GM19438 (cell line): Measurements from ENCODE around the gene CD4.

Experiments used
- ATAC-seq: cut with Tn5 transposase; IDR thresholded peaks from one replicate; pipeline ENCODE4 v1.9.1; 2021; ENCODE audit warnings: low read depth; ENCODE audit not compliant: unreplicated experiment

CD4 gene

DNA sequence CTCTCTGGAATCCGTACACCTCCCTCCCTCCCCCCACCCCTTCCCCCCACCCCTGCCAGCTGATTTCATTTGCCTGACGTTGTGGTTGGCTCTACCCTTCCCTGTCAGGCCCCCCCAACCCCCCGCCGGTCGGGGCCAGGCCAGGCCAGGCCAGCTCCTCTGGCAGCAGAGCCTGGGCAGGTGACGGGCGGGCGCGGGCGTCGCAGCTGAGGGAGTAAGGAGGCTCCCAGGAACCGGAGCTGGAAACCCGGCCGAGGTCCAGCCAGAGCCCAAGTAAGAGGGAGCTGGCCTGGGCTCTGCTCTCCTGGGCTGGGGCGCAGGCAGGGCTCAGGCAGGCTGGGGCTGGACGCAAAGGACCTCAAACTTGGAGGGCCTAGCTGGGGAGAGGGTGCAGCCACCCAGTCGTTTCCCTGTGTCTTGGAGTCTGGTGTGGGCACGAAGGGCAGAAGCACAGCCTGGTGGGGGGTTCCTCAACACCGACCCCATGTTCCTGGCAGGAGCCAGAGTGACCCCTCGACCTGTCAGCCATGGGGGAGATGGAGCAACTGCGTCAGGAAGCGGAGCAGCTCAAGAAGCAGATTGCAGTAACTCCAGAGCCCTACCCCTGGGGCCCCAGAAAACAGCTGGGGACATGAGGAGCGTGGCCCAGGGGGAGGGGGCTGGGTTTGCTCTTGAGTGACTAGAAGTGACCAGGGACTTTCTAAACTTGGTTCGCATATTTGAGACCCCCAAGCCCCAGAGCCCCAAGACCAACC is 51.6 kb downstream of the CD4 start, which contains the start of gene GNB3:
TSS of gene GNB3 (plus strand) at position 165 of the 755 bp plus-strand sequence. CDS start at position 528, 363 bp downstream.
- ATAC-seq = no peak

DNA sequence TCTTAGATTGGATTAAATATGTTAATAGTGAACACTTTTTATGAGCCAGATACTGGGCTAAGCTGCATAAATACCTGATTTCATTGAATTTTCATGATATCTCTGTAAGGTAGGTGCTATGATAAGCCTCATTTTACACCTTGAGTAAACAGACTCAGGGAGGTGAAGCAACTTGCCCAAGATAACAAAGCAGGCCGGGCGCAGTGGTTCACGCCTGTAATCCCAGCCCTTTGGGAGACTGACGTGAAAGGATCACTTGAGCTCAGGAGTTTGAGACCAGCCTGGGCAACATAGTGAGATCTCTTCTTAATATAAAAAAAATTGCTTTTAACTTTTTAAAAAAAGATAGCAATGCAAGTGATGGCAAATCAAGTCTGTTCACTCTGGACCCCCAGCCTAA is 52.7 kb downstream of the CD4 start:
- ATAC-seq = no peak

DNA sequence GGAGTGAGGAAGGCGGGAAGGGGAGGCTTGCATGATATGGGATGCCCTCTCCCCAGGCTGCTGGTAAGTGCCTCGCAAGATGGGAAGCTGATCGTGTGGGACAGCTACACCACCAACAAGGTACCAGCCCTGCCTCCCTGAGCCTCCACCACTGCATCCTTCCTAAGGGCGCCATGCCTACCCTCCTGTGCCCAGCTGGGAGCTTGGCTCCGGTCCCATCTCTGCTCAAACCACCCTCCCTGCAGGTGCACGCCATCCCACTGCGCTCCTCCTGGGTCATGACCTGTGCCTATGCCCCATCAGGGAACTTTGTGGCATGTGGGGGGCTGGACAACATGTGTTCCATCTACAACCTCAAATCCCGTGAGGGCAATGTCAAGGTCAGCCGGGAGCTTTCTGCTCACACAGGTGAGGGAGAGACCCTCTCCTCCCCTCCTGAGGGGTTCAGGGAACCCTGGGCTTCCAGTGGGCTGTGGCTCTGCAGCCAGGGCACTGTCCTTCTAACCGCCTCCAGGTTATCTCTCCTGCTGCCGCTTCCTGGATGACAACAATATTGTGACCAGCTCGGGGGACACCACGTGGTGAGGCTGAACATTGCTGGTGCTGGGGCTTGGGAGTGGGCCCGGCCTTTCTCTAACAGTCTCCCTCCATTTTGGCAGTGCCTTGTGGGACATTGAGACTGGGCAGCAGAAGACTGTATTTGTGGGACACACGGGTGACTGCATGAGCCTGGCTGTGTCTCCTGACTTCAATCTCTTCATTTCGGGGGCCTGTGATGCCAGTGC is 54.0 kb downstream of the CD4 start:
- no peak for ATAC-seq

DNA sequence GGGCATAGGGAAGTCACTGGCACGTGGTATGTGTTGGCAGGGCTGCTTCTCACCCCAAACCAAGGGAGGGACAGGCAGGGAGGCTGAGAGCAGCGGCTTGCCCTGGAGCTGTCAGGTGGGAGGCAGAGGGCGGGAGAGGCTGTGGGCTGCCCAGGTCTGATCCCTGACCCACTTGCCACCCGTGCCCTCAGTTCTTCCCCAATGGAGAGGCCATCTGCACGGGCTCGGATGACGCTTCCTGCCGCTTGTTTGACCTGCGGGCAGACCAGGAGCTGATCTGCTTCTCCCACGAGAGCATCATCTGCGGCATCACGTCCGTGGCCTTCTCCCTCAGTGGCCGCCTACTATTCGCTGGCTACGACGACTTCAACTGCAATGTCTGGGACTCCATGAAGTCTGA is 56.1 kb downstream of the CD4 start:
- no peak for ATAC-seq

DNA sequence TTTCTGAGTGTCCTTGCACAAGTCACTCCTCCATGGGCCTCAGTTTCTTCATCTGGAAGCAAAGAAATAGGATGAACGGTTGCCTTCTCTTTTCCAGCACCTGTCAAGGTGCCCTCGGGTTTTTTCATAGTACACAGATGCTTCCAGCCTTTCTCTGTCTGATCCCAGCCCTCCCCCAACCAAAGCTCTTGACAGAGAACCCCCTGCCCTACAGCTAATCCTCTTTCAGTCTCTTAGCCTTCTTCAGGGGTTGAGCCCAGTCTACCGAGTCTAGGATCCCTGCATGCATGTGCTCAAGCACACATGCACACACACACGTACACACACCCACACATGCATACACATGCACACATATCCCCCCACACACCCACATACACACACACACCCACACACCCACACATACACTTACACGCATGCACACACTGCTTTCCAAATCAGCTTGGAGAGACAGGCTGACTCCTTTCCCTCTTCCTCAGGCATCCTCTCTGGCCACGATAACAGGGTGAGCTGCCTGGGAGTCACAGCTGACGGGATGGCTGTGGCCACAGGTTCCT is 57.1 kb downstream of the CD4 start:
- ATAC-seq = no peak

DNA sequence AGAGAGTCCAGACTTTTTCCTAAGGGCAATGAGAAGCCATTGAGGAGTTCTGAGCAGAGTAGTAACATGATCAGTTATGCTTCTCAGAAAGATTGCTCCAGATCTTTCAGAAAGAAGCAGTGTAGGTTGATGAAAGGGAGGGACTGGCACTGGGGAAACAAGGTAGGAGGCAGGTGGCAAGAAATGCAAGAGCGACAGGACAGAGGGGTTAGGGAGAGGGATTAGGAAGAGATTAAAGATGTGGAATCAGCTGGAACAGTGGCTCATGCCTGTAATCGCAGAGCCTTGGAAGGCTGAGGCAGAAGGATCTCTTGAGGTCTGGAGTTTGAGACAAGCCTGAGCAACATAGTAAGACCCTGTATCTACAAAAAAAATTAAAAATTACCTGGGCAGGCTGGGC is 58.3 kb downstream of the CD4 start:
- ATAC-seq = no peak

DNA sequence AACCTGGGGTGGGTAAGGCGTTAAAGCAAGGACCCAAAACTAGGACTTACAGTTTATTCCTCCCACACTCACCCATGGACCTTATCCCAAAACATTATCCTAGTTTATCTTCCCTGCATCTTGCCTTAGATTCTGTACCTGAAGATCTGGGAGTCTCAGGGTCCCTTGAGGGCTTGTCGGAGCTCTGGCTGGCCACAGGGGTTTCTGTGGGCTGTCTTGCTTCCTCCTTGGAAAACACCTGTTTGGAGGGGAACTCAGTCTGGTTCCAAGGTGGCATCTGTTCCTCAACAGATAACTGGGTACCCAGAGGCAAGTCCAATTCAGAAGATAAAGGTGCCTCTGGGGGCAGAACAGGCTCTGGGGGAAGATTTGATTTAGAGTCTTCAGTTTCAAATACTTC is 60.1 kb downstream of the CD4 start:
- ATAC-seq = no peak

DNA sequence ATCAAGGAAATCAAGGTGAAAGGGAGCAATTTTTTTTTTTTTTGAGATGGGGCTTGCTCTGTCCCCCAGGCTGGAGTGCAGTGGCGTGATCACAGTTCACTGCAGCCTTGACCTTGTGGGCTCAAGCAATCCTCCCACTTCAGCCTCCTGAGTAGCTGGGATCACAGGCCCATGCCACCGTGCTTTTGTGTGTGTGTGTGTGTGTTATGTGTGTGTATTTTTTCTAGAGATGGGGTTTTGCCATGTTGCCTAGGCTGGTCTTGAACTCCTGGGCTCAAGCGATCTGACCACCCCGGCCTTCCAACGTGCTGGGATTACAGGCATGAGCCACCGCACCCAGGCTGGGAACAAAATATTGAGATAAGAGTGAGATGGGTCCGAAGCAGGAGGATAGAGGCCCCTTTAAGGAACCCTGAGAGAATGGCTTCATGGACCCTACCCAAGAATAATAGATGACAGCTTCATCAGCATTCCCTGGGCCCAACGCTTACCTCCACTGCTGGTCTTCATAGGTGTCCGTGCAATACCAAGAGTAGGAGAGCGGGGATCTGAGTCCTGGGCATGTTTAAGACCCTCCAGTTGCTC is 60.7 kb downstream of the CD4 start:
- no peak for ATAC-seq

DNA sequence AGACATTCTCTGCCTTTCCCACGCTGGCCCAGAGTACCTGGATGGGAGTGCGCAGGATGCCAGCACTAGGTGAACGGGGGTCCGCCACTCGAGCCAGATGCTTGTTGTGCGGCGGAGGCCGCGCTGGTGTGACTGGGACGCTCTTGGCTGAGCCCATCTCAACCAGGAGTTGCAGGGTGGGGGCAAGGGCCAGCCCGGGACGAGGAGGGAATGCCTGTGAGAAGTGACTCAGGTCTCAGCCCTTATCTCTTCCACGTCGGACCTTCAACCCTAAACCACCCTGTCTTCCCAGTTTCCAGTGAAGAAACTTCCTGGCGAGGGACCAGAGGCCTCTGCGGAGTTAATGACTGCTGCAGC is 61.4 kb downstream of the CD4 start:
- no peak for ATAC-seq

DNA sequence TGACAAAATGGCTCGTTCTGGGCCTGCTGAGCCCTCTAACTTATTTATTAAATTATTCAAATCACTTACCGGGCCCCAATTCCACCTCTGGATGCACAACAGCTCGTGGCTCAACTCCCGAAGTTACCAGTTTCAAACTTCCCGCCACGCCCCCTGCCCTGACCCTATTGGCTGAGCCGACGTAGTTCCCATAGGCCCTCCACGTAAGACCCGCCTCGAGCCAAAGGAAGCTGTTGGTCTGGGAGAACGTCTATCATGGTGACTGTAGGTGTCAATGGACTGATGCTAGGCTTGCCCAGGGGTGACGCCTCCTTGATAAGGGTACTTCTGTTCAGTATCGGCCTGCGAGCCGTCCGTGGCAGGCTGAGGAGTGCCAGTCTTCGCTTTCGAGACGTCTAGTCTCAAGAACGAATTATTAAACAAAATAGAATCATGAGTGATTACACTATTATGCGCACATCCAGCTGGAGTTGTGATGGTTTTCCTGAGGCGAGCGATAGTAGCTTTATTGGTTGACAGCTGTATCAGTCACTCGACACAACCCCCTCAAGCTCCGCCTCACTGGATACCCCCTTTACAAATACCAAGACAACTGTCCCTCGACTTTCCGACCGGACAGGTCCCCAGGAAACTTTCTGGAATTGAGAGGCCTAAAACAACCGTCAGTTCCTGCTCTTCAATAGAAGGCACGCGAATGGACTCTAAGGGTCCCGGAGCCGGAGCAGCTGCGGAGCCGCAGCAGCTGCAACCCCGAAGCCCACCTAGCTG is 62.0 kb downstream of the CD4 start, which contains the start of gene CDCA3:
TSS of gene CDCA3 (minus strand) at position 134 of the 768 bp plus-strand sequence. CDS start 334 bp downstream, outside the sequence.
- ATAC-seq = peak; percentile 53

DNA sequence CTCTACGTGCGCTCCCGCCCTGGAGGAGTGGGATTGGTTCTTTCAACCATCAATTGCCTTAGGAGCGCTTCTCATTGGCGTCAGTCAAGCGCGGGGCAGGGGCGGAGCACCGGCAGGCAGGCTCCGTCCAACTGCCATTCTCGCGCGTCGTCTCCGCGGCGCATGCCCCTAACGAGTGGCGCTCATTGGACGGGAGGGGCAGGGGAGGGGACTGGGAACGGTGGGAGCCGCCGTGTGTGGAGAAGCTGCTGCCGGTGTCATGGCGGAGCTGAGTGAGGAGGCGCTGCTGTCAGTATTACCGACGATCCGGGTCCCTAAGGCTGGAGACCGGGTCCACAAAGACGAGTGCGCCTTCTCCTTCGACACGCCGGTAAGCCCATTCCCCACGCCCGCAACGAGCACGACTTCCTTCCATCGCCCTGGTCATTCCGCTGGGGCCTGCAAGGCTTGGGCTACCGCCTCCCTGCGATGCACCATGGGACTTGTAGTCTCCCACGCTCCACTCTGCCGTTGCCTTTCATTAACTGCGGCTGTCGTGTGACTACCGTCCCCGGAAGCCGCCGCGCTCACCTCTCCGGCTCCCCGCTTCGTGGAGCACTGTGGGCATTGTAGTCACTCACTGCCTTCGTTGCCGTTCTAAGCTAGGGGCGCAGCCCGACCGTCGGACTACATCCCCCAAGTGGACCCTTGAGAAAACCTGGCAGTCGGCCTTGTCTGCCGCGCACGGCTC is 62.8 kb downstream of the CD4 start, which contains the start of gene USP5:
TSS of gene USP5 (plus strand) at position 230 of the 730 bp plus-strand sequence. CDS start at position 260, 30 bp downstream.
- ATAC-seq = peak; percentile 71

DNA sequence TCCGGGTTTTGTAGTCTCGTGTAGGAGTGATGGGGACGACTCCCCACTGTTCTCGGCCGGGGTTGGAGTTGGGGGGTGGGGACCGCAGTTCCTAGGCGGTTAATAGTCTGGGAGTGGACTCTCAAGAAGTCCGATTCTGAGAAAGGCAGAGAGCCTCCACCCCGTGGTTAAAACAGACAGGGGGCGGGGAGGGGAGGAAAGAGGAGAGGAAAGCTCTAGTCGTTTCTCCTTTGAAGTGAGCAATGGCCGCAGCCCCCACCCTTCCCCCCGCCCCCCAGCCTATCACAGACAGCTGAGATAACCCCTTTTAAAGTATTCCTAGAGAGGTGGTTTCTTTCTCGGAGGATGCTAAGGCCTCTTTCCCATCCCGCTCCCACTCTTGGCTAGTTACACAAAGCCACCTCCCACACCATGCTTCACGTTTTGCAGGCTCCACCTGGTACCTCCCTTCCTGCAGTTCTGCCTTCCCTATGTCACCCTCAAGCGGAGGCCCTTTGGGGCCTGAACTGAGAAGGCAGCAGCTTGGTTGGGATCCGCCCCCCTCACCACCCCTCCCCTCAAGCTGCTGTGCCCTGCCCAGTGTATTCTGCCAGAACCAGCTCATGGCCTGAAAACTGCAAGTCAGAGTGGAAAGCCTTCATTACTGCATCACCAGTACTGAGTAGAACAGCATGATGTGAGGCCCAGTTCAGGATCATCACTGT is 63.5 kb downstream of the CD4 start:
- ATAC-seq = no peak

DNA sequence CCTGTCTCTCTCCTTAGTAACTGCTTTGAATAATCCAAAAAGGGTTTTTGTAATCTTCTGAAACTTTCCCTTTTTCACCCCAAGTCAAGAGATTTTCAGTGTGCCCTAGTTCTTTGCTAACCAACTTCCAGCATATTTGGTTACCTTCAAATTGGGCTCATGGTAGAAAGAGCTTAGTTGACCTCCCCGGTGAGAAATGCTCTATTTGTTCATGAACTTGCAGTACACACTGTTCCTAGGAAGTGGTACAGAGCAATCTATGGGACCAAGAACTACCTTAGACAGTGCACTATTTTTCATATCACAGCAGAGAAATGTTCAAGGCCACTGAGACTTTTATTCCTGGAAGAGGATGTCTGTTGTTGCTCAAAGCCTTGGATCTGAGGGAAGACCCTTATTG is 64.3 kb downstream of the CD4 start:
- no peak for ATAC-seq

DNA sequence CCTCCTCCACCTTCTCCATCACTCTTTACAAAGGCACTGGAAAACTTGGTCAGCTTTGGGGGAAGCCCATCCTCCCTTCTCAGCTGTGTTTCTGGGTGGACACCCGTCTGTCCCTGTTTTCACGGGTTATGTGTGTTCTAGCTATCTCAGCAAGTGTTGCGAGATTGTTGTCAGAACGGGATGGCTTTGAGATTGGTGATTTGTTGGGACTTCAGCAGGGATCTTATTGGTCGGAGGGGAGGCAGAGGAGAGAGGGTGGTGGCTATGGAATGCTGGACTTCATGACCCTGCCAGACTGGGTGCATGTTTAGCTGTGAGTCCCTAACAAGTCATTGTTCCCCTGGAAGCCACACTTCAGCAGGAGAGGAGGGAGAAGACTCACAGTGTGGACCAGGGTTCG is 64.7 kb downstream of the CD4 start:
- ATAC-seq = no peak

DNA sequence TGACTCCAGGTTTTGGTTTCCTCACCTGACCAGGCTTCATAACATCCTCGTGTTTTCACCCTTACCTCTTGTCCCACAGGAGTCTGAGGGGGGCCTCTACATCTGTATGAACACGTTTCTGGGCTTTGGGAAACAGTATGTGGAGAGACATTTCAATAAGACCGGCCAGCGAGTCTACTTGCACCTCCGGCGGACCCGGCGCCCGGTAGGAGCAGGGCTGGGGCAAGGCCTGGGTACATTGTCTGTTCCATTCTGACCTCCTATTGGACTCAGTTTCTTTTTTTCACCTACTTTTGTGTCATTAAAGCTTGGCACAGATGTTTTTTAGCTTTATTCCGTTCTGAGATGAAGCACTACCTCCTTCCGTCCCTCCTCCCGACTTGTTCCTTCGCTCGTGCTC is 66.0 kb downstream of the CD4 start:
- no peak for ATAC-seq

DNA sequence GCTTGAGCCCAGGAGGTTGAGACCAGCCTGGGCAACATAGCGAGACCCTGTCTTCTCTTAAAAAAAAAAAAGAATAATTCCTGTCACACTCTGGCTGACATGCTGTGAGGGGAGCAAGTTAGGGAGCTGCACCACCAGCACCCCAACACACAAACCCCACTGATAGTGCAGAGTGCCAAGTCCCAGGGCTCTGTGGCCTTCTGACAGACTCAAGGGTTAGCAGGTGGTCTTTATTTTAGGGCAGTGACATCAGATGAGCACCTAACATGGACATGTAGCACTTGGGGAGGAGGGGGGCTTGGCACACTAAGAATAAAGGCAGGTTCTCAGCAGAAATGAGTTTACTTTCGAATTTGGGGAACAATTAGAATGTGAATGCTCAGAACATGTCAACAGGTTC is 69.5 kb downstream of the CD4 start:
- ATAC-seq = no peak

DNA sequence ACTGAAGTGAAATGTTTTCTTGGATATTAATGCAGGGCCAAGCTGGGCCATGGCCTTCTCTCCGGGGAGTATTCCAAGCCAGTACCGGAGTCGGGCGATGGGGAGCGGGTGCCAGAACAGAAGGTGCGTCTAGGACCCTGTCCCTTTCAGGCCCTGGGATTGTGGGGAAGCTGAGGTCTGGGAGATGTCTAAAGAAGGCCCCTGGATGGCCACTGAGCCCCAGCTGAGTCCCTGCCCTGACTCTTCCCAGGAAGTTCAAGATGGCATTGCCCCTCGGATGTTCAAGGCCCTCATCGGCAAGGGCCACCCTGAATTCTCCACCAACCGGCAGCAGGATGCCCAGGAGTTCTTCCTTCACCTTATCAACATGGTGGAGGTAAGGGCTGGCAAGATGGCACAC is 70.8 kb downstream of the CD4 start:
- no peak for ATAC-seq

DNA sequence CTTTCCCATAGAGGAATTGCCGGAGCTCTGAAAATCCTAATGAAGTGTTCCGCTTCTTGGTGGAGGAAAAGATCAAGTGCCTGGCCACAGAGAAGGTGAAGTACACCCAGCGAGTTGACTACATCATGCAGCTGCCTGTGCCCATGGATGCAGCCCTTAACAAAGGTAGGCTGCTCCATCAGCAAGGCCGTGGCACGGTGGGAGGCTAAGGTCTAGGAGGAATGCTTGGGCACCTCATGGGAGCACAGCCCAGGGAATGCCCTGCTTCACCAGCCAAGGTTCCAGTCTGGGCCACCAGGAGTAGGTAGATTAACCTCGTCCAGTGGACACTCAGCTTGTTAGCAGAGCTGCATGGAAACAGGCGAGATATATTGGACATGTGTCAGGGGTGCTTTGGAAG is 71.6 kb downstream of the CD4 start:
- no peak for ATAC-seq

DNA sequence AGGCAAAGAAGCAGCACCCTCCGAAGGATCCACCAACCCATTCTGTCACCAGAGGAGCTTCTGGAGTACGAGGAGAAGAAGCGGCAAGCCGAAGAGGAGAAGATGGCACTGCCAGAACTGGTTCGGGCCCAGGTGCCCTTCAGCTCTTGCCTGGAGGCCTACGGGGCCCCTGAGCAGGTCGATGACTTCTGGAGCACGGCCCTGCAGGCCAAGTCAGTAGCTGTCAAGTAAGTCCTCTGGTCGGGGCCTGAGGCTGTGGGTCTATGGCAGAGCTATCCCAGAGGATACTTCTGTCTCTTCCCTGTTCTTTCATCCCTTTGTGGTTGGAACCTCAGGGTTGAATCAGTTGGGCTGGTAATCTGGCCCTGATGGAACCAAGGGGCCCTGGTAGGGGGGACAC is 72.1 kb downstream of the CD4 start:
- ATAC-seq = no peak
